Pancreas (tissue), 10 donors: ENCODE data around the gene HSD17B4. TPM values are rescaled to one million over a fixed set of nuclear protein-coding genes. Genes with fewer than 3 reads are reported as not detected.

Source experiments
- ATAC-seq, 4 donors: fragments of 200-7000 bp; cut with Tn5 transposase; one replicate each; pipeline versions ENCODE4 v1.8.0 to v1.9.1; 2020; ENCODE audit warnings: mild to moderate bottlenecking in 4 of 4, moderate library complexity in 4 of 4
- DNase-seq, 6 donors: peaks; one replicate each; pipeline ENCODE4 v3.0.0-alpha.2; 2020
- FAIRE-seq: peaks from 2 replicates; lab custom pipeline; 2012; peaks lifted over from hg19 to GRCh38; lab: Jason Lieb, UNC
- H3K27ac ChIP-seq, 4 donors: fragments of 200-600 bp; sonication (generic); 1 replicate in 3 of 4; 2 replicates in 1 of 4; pipeline versions ENCODE4 v1.5.0 to v1.8.0; 2020
- H3K27me3 ChIP-seq, 4 donors: fragments of 200-600 bp; one replicate each; pipeline ENCODE4 v1.8.0; 2021
- H3K36me3 ChIP-seq, 3 donors: fragments of 200-600 bp; sonication (generic) in 1 of 3; one replicate each; pipeline versions ENCODE4 v1.5.0 to v1.8.0; 2020 to 2021
- H3K4me1 ChIP-seq, 3 donors: fragments of 200-600 bp; one replicate each; pipeline ENCODE4 v1.8.0; 2021
- H3K4me3 ChIP-seq, 4 donors: fragments of 200-600 bp; sonication (generic) in 2 of 4; one replicate each; pipeline versions ENCODE4 v1.5.0 to v1.8.0; 2020 to 2021
- H3K9me3 ChIP-seq, 4 donors: fragments of 200-600 bp; one replicate each; pipeline ENCODE4 v1.8.0; 2021
- WGBS, 2 donors: extraction: QIAGEN DNeasy Blood & Tissue Kit; methylation state at CpG; one replicate each; pipeline ENCODE4 v1.1.7; 2013; 5-methylcytosine and 5-hydroxymethylcytosine counted together
- intact Hi-C, 3 donors: fragments of 100-400 bp; cut with DNase I; formaldehyde crosslinking; loops; one replicate each; pipeline versions ENCODE4 v1.11.1 to v1.14.2; 2022
- polyA plus RNA-seq, 2 donors: library from polyadenylated mRNA; stranded (reverse); fragments of 200-250 nt; gene quantifications; one replicate each; pipeline ENCODE4 v1.2.3, GENCODE V29; 2013
- total RNA-seq, 6 donors: library from RNA; stranded (reverse); fragmentation: NEBNext Ultra II Directional in 4 of 6; extraction: Animal tissue kit (Norgen Biotek cat#: 25700) in 4 of 6; gene quantifications; one replicate each; pipeline versions ENCODE4 v1.2.1 to v1.2.4, GENCODE V29; 2021 to 2023
- TF ChIP-seq, protein P1 (sequence below), 4 donors: fragments of 200-600 bp; sonication (generic) in 3 of 4; IDR thresholded peaks; one replicate each; pipeline versions ENCODE4 v1.5.0 to v1.8.0; 2021; ENCODE audit warnings: antibody characterized with exemption in 4 of 4
- donor health status: healthy with polysubstance abuse.
- donor health status: DM: no; HTN: no; CAD: no; lungs with moderate emphysema.
- donor health status: DM: no; HTN: no; CAD: no.
- donor health status: control.
- donor health status: control.
- donor health status: Bipolar disorder and iron deficiency.
- donor health status: DM: yes; HTN: yes; CAD: no.
- donor health status: DM: no; HTN: no; CAD: no.
- donor health status: DM: no; HTN: no; CAD: no.
- donor health status: DM: yes; HTN: yes; CAD: no.

HSD17B4 gene
- total and polyA plus RNA-seq, 8 donors = 120 to 152 (median 130) TPM

DNA sequence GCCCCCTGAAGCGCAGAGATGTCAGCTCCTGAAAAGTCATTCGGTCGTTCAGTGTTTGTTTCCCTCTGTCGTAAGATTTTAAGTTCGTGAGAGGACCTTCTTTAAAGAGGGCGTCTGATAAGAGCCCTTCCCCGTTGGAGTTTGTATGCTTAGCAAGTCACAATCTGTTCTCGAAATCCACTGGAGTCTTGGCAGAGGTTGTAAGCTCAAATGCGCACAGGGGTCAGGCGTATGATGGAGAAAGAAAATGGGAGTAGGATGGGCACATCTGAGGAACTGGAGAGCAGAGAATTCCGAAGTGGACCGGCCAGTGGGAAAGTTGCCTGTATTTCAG lies 710 bp downstream of the HSD17B4 start:
- FAIRE-seq (no peak), ATAC-seq (peak; percentile 30 to 54 (median 38)), DNase-seq (peak in 1 of 6 donors; percentile 19)
- Histone ChIP-seq H3K36me3 (no peaks in the 10 kb centered on the region), H3K4me1 (peaks cover 0 to 10% (median 8%) of the 10 kb centered on the region in 3 donors), H3K4me3 (peak overlapping the region; percentile 57 to 74 (median 63)), H3K27ac (peak overlapping the region; percentile 83 to 97 (median 94)), H3K27me3 (no peaks in the 10 kb centered on the region), H3K9me3 (no peaks in the 10 kb centered on the region)
- intact Hi-C loops = no loop called here
- WGBS, 2 donors = 1% methylated on average over 12 of the region's 12 CpGs
- TF ChIP-seq, protein P1, sequence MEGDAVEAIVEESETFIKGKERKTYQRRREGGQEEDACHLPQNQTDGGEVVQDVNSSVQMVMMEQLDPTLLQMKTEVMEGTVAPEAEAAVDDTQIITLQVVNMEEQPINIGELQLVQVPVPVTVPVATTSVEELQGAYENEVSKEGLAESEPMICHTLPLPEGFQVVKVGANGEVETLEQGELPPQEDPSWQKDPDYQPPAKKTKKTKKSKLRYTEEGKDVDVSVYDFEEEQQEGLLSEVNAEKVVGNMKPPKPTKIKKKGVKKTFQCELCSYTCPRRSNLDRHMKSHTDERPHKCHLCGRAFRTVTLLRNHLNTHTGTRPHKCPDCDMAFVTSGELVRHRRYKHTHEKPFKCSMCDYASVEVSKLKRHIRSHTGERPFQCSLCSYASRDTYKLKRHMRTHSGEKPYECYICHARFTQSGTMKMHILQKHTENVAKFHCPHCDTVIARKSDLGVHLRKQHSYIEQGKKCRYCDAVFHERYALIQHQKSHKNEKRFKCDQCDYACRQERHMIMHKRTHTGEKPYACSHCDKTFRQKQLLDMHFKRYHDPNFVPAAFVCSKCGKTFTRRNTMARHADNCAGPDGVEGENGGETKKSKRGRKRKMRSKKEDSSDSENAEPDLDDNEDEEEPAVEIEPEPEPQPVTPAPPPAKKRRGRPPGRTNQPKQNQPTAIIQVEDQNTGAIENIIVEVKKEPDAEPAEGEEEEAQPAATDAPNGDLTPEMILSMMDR (IDR thresholded peaks at IDR 0.05) = no peak

DNA sequence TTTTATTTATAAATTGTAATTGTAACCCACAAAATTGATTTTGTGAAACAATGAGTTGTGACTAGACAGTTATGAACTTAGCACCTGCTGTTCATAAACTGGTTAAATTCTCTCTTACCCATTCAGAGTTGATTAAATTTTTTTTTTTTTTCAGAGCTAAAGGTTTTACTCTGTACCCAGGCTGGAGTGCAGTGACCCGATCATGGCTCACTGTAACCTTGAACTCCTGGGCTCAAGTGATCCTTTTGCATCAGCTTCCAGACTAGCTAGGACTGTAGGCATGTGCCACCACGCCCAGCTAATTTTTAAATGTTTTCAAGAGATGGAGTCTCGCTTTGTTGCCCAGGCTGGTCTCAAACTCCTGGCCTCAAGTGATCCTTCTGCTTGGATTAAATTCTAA lies 1.9 kb downstream of the HSD17B4 start:
- Histone ChIP-seq H3K36me3 (no peaks in the 10 kb centered on the region), H3K27me3 (no peaks in the 10 kb centered on the region), H3K4me3 (no peak overlapping the region), H3K27ac (no peak overlapping the region), H3K4me1 (peaks cover 3 to 10% (median 8%) of the 10 kb centered on the region in 3 donors), H3K9me3 (no peaks in the 10 kb centered on the region)
- TF ChIP-seq, protein P1 (IDR thresholded peaks at IDR 0.05) = no peak
- no peak for FAIRE-seq
- DNase-seq = no peak
- no peak for ATAC-seq
- 69 to 71% methylated on average over 3 of the region's 3 CpGs for WGBS, 2 donors
- intact Hi-C loops = no loop called here

DNA sequence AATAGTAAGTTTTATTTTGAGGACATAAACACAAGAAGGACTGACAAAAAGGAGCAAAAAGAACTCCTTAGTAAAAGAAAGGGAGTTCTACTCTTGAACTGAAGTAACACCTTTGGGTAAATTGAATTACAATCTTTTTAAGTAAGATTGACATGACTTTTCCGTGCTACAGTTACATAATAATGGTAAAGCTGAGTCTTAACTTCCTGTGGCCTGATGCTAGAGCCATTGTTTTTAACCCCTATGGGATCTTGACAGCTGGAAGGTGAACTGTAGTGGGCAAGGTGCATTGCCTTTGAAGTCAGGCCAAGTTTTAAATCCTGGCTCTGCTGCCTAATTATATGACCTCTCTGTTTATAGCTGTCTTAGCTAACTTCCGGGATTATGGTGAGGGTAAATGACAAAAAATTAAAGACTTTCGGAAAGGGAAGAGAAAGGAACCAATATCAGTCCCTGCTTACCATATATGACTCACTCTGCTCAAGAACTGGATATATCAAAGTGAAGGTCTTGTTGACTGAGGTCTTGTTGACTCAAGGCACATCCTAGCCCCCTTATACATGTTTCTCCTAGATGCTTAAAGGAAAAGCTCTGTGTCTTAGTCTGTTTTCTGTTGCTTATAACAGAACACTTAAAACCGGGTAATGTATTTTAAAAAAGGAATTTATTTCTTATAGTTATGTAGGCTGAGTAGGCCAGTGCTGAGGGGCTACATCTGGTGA lies 6.8 kb downstream of the HSD17B4 start:
- Histone ChIP-seq H3K36me3 (no peaks in the 10 kb centered on the region), H3K4me3 (no peak overlapping the region), H3K27ac (peak overlapping the region in 1 of 4 donors; percentile 3), H3K9me3 (no peaks in the 10 kb centered on the region), H3K27me3 (no peaks in the 10 kb centered on the region), H3K4me1 (peaks cover 3 to 7% (median 4%) of the 10 kb centered on the region in 3 donors)
- WGBS, 2 donors = 54 to 66% methylated on average over 4 of the region's 4 CpGs
- TF ChIP-seq, protein P1 (IDR thresholded peaks at IDR 0.05) = no peak
- FAIRE-seq = no peak
- no peak for DNase-seq
- ATAC-seq = peak in 2 of 4 donors; percentile 20 to 46
- intact Hi-C loops = no loop called here

DNA sequence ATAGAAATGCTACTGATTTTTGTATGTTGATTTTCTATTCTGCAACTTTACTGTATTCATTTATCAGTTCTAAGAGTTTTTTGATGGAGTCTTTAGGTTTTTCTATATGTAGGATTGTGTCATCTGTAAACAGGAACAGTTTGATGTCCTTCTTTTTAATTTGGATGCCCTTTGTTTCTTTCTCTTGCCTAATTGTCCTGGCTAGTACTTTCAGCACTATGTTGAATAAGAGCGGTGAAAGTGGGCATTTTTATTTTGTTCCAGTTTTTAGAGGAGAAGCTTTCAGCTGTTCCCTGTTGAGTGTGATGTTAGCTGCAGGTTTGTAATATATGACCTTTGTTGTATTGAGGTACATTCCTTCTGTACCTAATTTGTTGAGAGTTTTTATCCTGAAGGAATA lies 13.3 kb downstream of the HSD17B4 start:
- Histone ChIP-seq H3K4me3 (no peak overlapping the region), H3K9me3 (no peaks in the 10 kb centered on the region), H3K36me3 (no peaks in the 10 kb centered on the region), H3K4me1 (no peaks in the 10 kb centered on the region), H3K27ac (no peak overlapping the region), H3K27me3 (no peaks in the 10 kb centered on the region)
- no peak for ATAC-seq
- no peak for FAIRE-seq
- TF ChIP-seq, protein P1 (IDR thresholded peaks at IDR 0.05) = no peak
- intact Hi-C loops = no loop called here
- DNase-seq = no peak
- WGBS, 2 donors = 98 to 100% methylated on average over 1 of the region's 1 CpG

DNA sequence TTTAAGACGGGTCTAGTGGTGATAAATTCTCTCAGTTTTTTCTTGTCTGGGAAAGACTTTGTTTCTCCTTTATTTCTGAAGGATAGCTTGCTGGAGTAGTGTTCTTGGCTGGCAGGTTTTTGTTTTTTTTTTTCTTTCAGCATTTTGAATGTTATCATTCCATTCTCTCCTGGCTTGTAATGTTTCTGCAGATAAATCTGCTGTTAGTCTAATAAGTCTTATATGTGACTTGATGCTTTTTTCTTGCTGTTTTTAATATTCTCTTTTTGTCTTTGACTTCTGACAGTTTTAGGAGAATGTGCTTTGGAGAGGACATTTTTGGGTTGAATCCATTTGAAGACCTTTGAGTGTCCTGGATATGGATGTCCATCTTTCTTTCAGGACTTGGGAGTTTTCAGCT lies 16.0 kb downstream of the HSD17B4 start:
- H3K4me1 ChIP-seq = peaks cover 0 to 3% (median 0%) of the 10 kb centered on the region in 3 donors
- no peaks in the 10 kb centered on the region for H3K36me3 ChIP-seq
- H3K4me3 ChIP-seq = no peak overlapping the region
- H3K27ac ChIP-seq = no peak overlapping the region
- TF ChIP-seq, protein P1 (IDR thresholded peaks at IDR 0.05) = no peak
- intact Hi-C loops = no loop called here
- no peaks in the 10 kb centered on the region for H3K9me3 ChIP-seq
- H3K27me3 ChIP-seq = no peaks in the 10 kb centered on the region
- ATAC-seq = no peak
- FAIRE-seq = no peak
- no peak for DNase-seq
- 95 to 100% methylated on average over 1 of the region's 1 CpG for WGBS, 2 donors
